ENCODE results near the gene RABGGTA. TPM values are rescaled to one million over a fixed set of nuclear protein-coding genes. Genes with fewer than 3 reads are reported as not detected.
A peak's percentile ranks its signal among the peaks of the same experiment; 100 is the strongest.

The RABGGTA gene
- 10 to 100 TPM; 23.1 to 23.5 TPM for total RNA-seq
- 10 to 100 TPM; 31.8 to 42.9 TPM for polyA plus RNA-seq (ENCODE audit: insufficient read length in 2 of 2)
- long read RNA-seq, donor 1, transcript RABGGTA-202 (16 exons, 2,265 nt) = minor isoform, 5 of 11 reads
- long read RNA-seq, donor 1, transcript RABGGTA-201 (17 exons, 2,088 nt) = major isoform, 6 of 11 reads
- long read RNA-seq, donor 1, partial matches to known transcripts = 0 of 11 reads
- long read RNA-seq, donor 1, other reads (novel, unspliced or antisense) = 0 of 11 reads
- long read RNA-seq, donor 2, partial matches to known transcripts = 0 of 3 reads
- long read RNA-seq, donor 2, other reads (novel, unspliced or antisense) = 0 of 3 reads
- long read RNA-seq, donor 3, partial matches to known transcripts = 0 of 3 reads
- long read RNA-seq, donor 3, other reads (novel, unspliced or antisense) = 0 of 3 reads
- long read RNA-seq, donor 4, partial matches to known transcripts = 0 of 4 reads
- long read RNA-seq, donor 4, other reads (novel, unspliced or antisense) = 0 of 4 reads

- H3K9me3 ChIP-seq (ENCODE audit: control insufficient read depth, insufficient read depth, low read length) = no peaks in the 10 kb centered on the region
- H3K27me3 ChIP-seq (ENCODE audit: control insufficient read depth, insufficient read depth, low read length) = no peaks in the 10 kb centered on the region
- peak; percentile 62 to 97 (median 80) for DNase-seq (ENCODE audit: low read depth in 4 of 6, low spot score in 6 of 6)
- peaks cover 6% of the 10 kb centered on the region for H3K4me1 ChIP-seq (ENCODE audit: control insufficient read depth, insufficient read depth, low read length)
- peaks cover 37% of the 10 kb centered on the region for H3K36me3 ChIP-seq (ENCODE audit: control insufficient read depth, insufficient read depth, low read length)
- H3K27ac ChIP-seq (ENCODE audit: low read depth, low read length) = peak within 1 kb of the TSS; percentile 90
- peak within 1 kb of the TSS; percentile 86 for H3K4me3 ChIP-seq (ENCODE audit: low read depth, low read length)
- 0% methylated on average over 54 of the region's 61 CpGs for WGBS (ENCODE audit: insufficient coverage)
Measured at GRCh38 chr14:24271134-24271833, at the start of gene RABGGTA. Gene RABGGTA (minus strand): TSS chr14:24271597. CDS start chr14:24271115, 482 bp downstream.

GRCh38 chr14:24317141-24317928, 45.9 kb upstream of the RABGGTA start:
- Histone ChIP-seq H3K36me3 (ENCODE audit: control insufficient read depth, insufficient read depth, low read length) (no peaks in the 10 kb centered on the region), H3K4me3 (ENCODE audit: low read depth, low read length) (no peak overlapping the region), H3K27ac (ENCODE audit: low read depth, low read length) (no peak overlapping the region), H3K9me3 (ENCODE audit: control insufficient read depth, insufficient read depth, low read length) (no peaks in the 10 kb centered on the region), H3K27me3 (ENCODE audit: control insufficient read depth, insufficient read depth, low read length) (peaks cover 52% of the 10 kb centered on the region), H3K4me1 (ENCODE audit: control insufficient read depth, insufficient read depth, low read length) (peaks cover 19% of the 10 kb centered on the region)
- 86% methylated on average over 2 of the region's 3 CpGs for WGBS (ENCODE audit: insufficient coverage)
- DNase-seq (ENCODE audit: low read depth in 4 of 6, low spot score in 6 of 6) = no peak

- peaks cover 51% of the 10 kb centered on the region for H3K27me3 ChIP-seq (ENCODE audit: control insufficient read depth, insufficient read depth, low read length)
- H3K4me1 ChIP-seq (ENCODE audit: control insufficient read depth, insufficient read depth, low read length) = peaks cover 21% of the 10 kb centered on the region
- no peak overlapping the region for H3K27ac ChIP-seq (ENCODE audit: low read depth, low read length)
- WGBS (ENCODE audit: insufficient coverage) = 41% methylated on average over 15 of the region's 18 CpGs
- no peak for DNase-seq (ENCODE audit: low read depth in 4 of 6, low spot score in 6 of 6)
- peaks cover under 1% of the 10 kb centered on the region for H3K36me3 ChIP-seq (ENCODE audit: control insufficient read depth, insufficient read depth, low read length)
- no peaks in the 10 kb centered on the region for H3K9me3 ChIP-seq (ENCODE audit: control insufficient read depth, insufficient read depth, low read length)
- H3K4me3 ChIP-seq (ENCODE audit: low read depth, low read length) = no peak overlapping the region
Measured at GRCh38 chr14:24316597-24316950, 45.2 kb upstream of the RABGGTA start.

- Histone ChIP-seq H3K27ac (ENCODE audit: low read depth, low read length) (no peak overlapping the region), H3K27me3 (ENCODE audit: control insufficient read depth, insufficient read depth, low read length) (peaks cover 51% of the 10 kb centered on the region), H3K36me3 (ENCODE audit: control insufficient read depth, insufficient read depth, low read length) (peaks cover 5% of the 10 kb centered on the region), H3K4me3 (ENCODE audit: low read depth, low read length) (no peak overlapping the region), H3K4me1 (ENCODE audit: control insufficient read depth, insufficient read depth, low read length) (peaks cover 26% of the 10 kb centered on the region), H3K9me3 (ENCODE audit: control insufficient read depth, insufficient read depth, low read length) (no peaks in the 10 kb centered on the region)
- WGBS (ENCODE audit: insufficient coverage) = 29% methylated on average over 70 of the region's 70 CpGs
- DNase-seq (ENCODE audit: low read depth in 4 of 6, low spot score in 6 of 6) = peak in 1 of 6 donors; percentile 21
Measured at GRCh38 chr14:24315807-24316596, 44.6 kb upstream of the RABGGTA start.

GRCh38 chr14:24315243-24315806, 43.9 kb upstream of the RABGGTA start:
- peaks cover 33% of the 10 kb centered on the region for H3K4me1 ChIP-seq (ENCODE audit: control insufficient read depth, insufficient read depth, low read length)
- H3K27ac ChIP-seq (ENCODE audit: low read depth, low read length) = no peak overlapping the region
- H3K4me3 ChIP-seq (ENCODE audit: low read depth, low read length) = no peak overlapping the region

GRCh38 chr14:24314377-24315193, 43.2 kb upstream of the RABGGTA start:
- H3K27ac ChIP-seq (ENCODE audit: low read depth, low read length) = no peak overlapping the region
- 74% methylated on average over 3 of the region's 5 CpGs for WGBS (ENCODE audit: insufficient coverage)
- peaks cover 10% of the 10 kb centered on the region for H3K36me3 ChIP-seq (ENCODE audit: control insufficient read depth, insufficient read depth, low read length)
- peaks cover 44% of the 10 kb centered on the region for H3K27me3 ChIP-seq (ENCODE audit: control insufficient read depth, insufficient read depth, low read length)
- H3K9me3 ChIP-seq (ENCODE audit: control insufficient read depth, insufficient read depth, low read length) = no peaks in the 10 kb centered on the region
- no peak overlapping the region for H3K4me3 ChIP-seq (ENCODE audit: low read depth, low read length)
- no peak for DNase-seq (ENCODE audit: low read depth in 4 of 6, low spot score in 6 of 6)
- peaks cover 40% of the 10 kb centered on the region for H3K4me1 ChIP-seq (ENCODE audit: control insufficient read depth, insufficient read depth, low read length)

More at GRCh38 chr14:24315243-24315806, 43.9 kb upstream of the RABGGTA start:
- DNase-seq (ENCODE audit: low read depth in 4 of 6, low spot score in 6 of 6) = no peak
- WGBS (ENCODE audit: insufficient coverage) = 90% methylated on average over 9 of the region's 10 CpGs
- Histone ChIP-seq H3K27me3 (ENCODE audit: control insufficient read depth, insufficient read depth, low read length) (peaks cover 51% of the 10 kb centered on the region), H3K9me3 (ENCODE audit: control insufficient read depth, insufficient read depth, low read length) (no peaks in the 10 kb centered on the region), H3K36me3 (ENCODE audit: control insufficient read depth, insufficient read depth, low read length) (peaks cover 5% of the 10 kb centered on the region)

GRCh38 chr14:24313913-24314312, 42.5 kb upstream of the RABGGTA start:
- no peak overlapping the region for H3K4me3 ChIP-seq (ENCODE audit: low read depth, low read length)
- H3K27me3 ChIP-seq (ENCODE audit: control insufficient read depth, insufficient read depth, low read length) = peaks cover 37% of the 10 kb centered on the region
- 63% methylated on average over 1 of the region's 2 CpGs for WGBS (ENCODE audit: insufficient coverage)
- no peak overlapping the region for H3K27ac ChIP-seq (ENCODE audit: low read depth, low read length)
- peaks cover 42% of the 10 kb centered on the region for H3K4me1 ChIP-seq (ENCODE audit: control insufficient read depth, insufficient read depth, low read length)
- no peaks in the 10 kb centered on the region for H3K9me3 ChIP-seq (ENCODE audit: control insufficient read depth, insufficient read depth, low read length)
- peak in 1 of 6 donors; percentile 55 for DNase-seq (ENCODE audit: low read depth in 4 of 6, low spot score in 6 of 6)
- H3K36me3 ChIP-seq (ENCODE audit: control insufficient read depth, insufficient read depth, low read length) = peaks cover 12% of the 10 kb centered on the region

GRCh38 chr14:24312736-24313507, 41.5 kb upstream of the RABGGTA start:
- Histone ChIP-seq H3K9me3 (ENCODE audit: control insufficient read depth, insufficient read depth, low read length) (no peaks in the 10 kb centered on the region), H3K36me3 (ENCODE audit: control insufficient read depth, insufficient read depth, low read length) (peaks cover 12% of the 10 kb centered on the region), H3K27ac (ENCODE audit: low read depth, low read length) (no peak overlapping the region), H3K4me3 (ENCODE audit: low read depth, low read length) (no peak overlapping the region), H3K27me3 (ENCODE audit: control insufficient read depth, insufficient read depth, low read length) (peaks cover 27% of the 10 kb centered on the region), H3K4me1 (ENCODE audit: control insufficient read depth, insufficient read depth, low read length) (peaks cover 42% of the 10 kb centered on the region)
- no peak for DNase-seq (ENCODE audit: low read depth in 4 of 6, low spot score in 6 of 6)
- WGBS (ENCODE audit: insufficient coverage) = 82% methylated on average over 7 of the region's 9 CpGs
